HCT116 (cell line): Measurements from ENCODE around the gene FER.

Experiments used
- ATF3 ChIP-seq: IDR thresholded peaks from 2 replicates; pipeline ENCODE4 v1.6.1; 2012
- CBX3 ChIP-seq: IDR thresholded peaks from 2 replicates; pipeline ENCODE4 v1.6.1; 2012; ENCODE audit warnings: low read depth
- CEBPB ChIP-seq: IDR thresholded peaks from 2 replicates; pipeline ENCODE4 v1.6.1; 2012; ENCODE audit warnings: low read depth
- CTCF ChIP-seq, 3 experiments: fragments of 200-600 bp in 1 of 3; sonication (generic) in 1 of 3; IDR thresholded peaks in 2 of 3; conservative IDR thresholded peaks in 1 of 3; 2 replicates each; pipeline ENCODE4 v1.5.1; 2012 to 2017; ENCODE audit warnings: low read depth in 2 of 3, low read length in 2 of 3, antibody characterized with exemption in 1 of 3, borderline replicate concordance in 1 of 3, control low read depth in 1 of 3, mild to moderate bottlenecking in 1 of 3, mixed read lengths in 1 of 3, mixed run types in 1 of 3, moderate library complexity in 1 of 3; ENCODE audit not compliant: insufficient read depth in 1 of 3
- EZH2 ChIP-seq: fragments of 200-600 bp; sonication (generic); IDR thresholded peaks from 2 replicates; pipeline ENCODE4 v1.6.1; 2017; ENCODE audit warnings: antibody characterized with exemption, mixed run types
- EZH2phosphoT487 ChIP-seq: fragments of 200-600 bp; IDR thresholded peaks from 2 replicates; pipeline ENCODE4 v1.6.1; 2018; ENCODE audit warnings: antibody characterized with exemption, borderline replicate concordance
- FOSL1 ChIP-seq: IDR thresholded peaks from 2 replicates; pipeline ENCODE4 v1.6.1; 2012; ENCODE audit warnings: low read depth
- MAX ChIP-seq: IDR thresholded peaks from 2 replicates; pipeline ENCODE4 v1.6.1; 2012
- POLR2A ChIP-seq: IDR thresholded peaks from 2 replicates; pipeline ENCODE4 v1.7.0; 2011; ENCODE audit warnings: borderline replicate concordance; ENCODE audit not compliant: insufficient read depth, insufficient read length; ENCODE audit errors: extremely low read depth
- POLR2AphosphoS5 ChIP-seq: IDR thresholded peaks from 2 replicates; pipeline ENCODE4 v1.6.1; 2011; ENCODE audit warnings: mild to moderate bottlenecking, low read depth, low read length, moderate library complexity
- SP1 ChIP-seq: IDR thresholded peaks from 2 replicates; pipeline ENCODE4 v1.6.1; 2012; ENCODE audit warnings: low read depth
- SRF ChIP-seq: IDR thresholded peaks from 2 replicates; pipeline ENCODE4 v1.6.1; 2012; ENCODE audit warnings: low read depth
- YY1 ChIP-seq: IDR thresholded peaks from 2 replicates; pipeline ENCODE4 v1.6.1; 2011; ENCODE audit warnings: low read length, low read depth, moderate library complexity, mild to moderate bottlenecking; ENCODE audit not compliant: insufficient replicate concordance; ENCODE audit errors: extremely low read depth

GRCh38 chr5:109152565-109152964 is 404.9 kb downstream of the FER start:
- no peak for TF ChIP-seq CTCF (IDR thresholded peaks at IDR 0.05 in 2 of 3, conservative IDR thresholded peaks at IDR 0.05 in 1 of 3; ENCODE audit: borderline replicate concordance in 1 of 3, insufficient read depth in 1 of 3, low read depth in 2 of 3, low read length in 2 of 3)
- TF ChIP-seq ATF3, result no peak
- TF ChIP-seq POLR2A, result no peak
- TF ChIP-seq YY1, result no peak
- TF ChIP-seq EZH2, result no peak
- TF ChIP-seq CBX3, result no peak
- TF ChIP-seq MAX, result no peak
- no peak for TF ChIP-seq EZH2phosphoT487
- no peak for TF ChIP-seq SP1
- TF ChIP-seq FOSL1, result no peak
- no peak for TF ChIP-seq CEBPB
- TF ChIP-seq POLR2AphosphoS5, result no peak
- TF ChIP-seq SRF, result no peak
